HCT116 (cell line): ENCODE measurements around the gene FOXN3.

Experiments
- CEBPB ChIP-seq: IDR thresholded peaks from 2 replicates; pipeline ENCODE4 v1.6.1; 2012; ENCODE audit warnings: low read depth
- EZH2 ChIP-seq: fragments of 200-600 bp; sonication (generic); IDR thresholded peaks from 2 replicates; pipeline ENCODE4 v1.6.1; 2017; ENCODE audit warnings: antibody characterized with exemption, mixed run types
- EZH2phosphoT487 ChIP-seq: fragments of 200-600 bp; IDR thresholded peaks from 2 replicates; pipeline ENCODE4 v1.6.1; 2018; ENCODE audit warnings: antibody characterized with exemption, borderline replicate concordance
- FOSL1 ChIP-seq: IDR thresholded peaks from 2 replicates; pipeline ENCODE4 v1.6.1; 2012; ENCODE audit warnings: low read depth
- POLR2A ChIP-seq: IDR thresholded peaks from 2 replicates; pipeline ENCODE4 v1.7.0; 2011; ENCODE audit warnings: borderline replicate concordance; ENCODE audit not compliant: insufficient read depth, insufficient read length; ENCODE audit errors: extremely low read depth
- RAD21 ChIP-seq: IDR thresholded peaks from 2 replicates; pipeline ENCODE4 v1.6.1; 2012; ENCODE audit warnings: low read depth, mild to moderate bottlenecking
- SP1 ChIP-seq: IDR thresholded peaks from 2 replicates; pipeline ENCODE4 v1.6.1; 2012; ENCODE audit warnings: low read depth
- YY1 ChIP-seq: IDR thresholded peaks from 2 replicates; pipeline ENCODE4 v1.6.1; 2011; ENCODE audit warnings: low read length, low read depth, moderate library complexity, mild to moderate bottlenecking; ENCODE audit not compliant: insufficient replicate concordance; ENCODE audit errors: extremely low read depth
- TF ChIP-seq, protein P1 (sequence below), 3 experiments: fragments of 200-600 bp in 1 of 3; sonication (generic) in 1 of 3; IDR thresholded peaks in 2 of 3; conservative IDR thresholded peaks in 1 of 3; 2 replicates each; pipeline ENCODE4 v1.5.1; 2012 to 2017; ENCODE audit warnings: low read depth in 2 of 3, low read length in 2 of 3, antibody characterized with exemption in 1 of 3, borderline replicate concordance in 1 of 3, control low read depth in 1 of 3, mild to moderate bottlenecking in 1 of 3, mixed read lengths in 1 of 3, mixed run types in 1 of 3, moderate library complexity in 1 of 3; ENCODE audit not compliant: insufficient read depth in 1 of 3
- TF ChIP-seq, protein P2 (sequence below): IDR thresholded peaks from 2 replicates; pipeline ENCODE4 v1.6.1; 2012
- TF ChIP-seq, protein P3 (sequence below): IDR thresholded peaks from 2 replicates; pipeline ENCODE4 v1.6.1; 2011; ENCODE audit warnings: mild to moderate bottlenecking, low read length, moderate library complexity; ENCODE audit not compliant: insufficient replicate concordance; ENCODE audit errors: extremely low read depth
- TF ChIP-seq, protein P4 (sequence below): IDR thresholded peaks from 2 replicates; pipeline ENCODE4 v1.6.1; 2012; ENCODE audit warnings: low read depth

DNA sequence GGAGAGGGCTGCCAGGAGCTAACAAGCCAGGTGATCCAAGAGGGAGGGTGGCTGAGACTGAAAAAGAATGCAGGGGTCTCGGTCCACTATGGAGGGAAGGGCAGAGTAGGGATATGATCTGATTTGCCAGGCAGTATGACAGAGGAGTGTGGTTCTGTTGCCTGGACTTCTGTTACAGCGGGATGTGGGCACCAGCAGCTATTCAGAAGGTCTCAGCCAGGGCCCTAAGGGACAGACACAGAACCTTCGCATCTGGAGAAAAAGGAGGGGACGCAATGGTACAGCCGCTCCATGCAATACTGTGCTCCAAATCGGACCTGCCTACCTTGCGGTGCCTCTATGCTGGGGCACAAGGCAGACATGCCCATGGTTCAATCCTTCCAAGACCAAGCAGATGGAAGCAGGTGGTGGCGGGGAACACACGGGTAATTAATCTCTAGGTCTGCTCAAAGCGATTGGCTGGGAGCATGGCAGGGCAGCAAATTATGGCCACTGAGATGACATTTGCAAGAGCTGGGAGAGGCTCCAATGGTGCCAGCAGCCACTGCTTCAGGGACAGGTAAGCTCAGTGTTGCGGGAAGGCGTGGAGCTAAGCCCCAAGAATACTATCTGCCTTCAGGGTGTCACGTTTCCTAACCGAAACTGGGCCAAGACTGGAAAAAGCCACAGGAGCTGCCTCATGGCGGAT, 185.5 kb downstream of the FOXN3 start:
- TF ChIP-seq, protein P1, sequence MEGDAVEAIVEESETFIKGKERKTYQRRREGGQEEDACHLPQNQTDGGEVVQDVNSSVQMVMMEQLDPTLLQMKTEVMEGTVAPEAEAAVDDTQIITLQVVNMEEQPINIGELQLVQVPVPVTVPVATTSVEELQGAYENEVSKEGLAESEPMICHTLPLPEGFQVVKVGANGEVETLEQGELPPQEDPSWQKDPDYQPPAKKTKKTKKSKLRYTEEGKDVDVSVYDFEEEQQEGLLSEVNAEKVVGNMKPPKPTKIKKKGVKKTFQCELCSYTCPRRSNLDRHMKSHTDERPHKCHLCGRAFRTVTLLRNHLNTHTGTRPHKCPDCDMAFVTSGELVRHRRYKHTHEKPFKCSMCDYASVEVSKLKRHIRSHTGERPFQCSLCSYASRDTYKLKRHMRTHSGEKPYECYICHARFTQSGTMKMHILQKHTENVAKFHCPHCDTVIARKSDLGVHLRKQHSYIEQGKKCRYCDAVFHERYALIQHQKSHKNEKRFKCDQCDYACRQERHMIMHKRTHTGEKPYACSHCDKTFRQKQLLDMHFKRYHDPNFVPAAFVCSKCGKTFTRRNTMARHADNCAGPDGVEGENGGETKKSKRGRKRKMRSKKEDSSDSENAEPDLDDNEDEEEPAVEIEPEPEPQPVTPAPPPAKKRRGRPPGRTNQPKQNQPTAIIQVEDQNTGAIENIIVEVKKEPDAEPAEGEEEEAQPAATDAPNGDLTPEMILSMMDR (IDR thresholded peaks at IDR 0.05 in 2 of 3, conservative IDR thresholded peaks at IDR 0.05 in 1 of 3; ENCODE audit: borderline replicate concordance in 1 of 3, insufficient read depth in 1 of 3, low read depth in 2 of 3, low read length in 2 of 3), result no peak
- TF ChIP-seq EZH2 (no peak), RAD21 (no peak), FOSL1 (no peak), SP1 (no peak), POLR2A (no peak), YY1 (no peak), CEBPB (no peak), EZH2phosphoT487 (no peak)
- TF ChIP-seq, protein P2, sequence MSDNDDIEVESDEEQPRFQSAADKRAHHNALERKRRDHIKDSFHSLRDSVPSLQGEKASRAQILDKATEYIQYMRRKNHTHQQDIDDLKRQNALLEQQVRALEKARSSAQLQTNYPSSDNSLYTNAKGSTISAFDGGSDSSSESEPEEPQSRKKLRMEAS, result no peak
- TF ChIP-seq, protein P3, sequence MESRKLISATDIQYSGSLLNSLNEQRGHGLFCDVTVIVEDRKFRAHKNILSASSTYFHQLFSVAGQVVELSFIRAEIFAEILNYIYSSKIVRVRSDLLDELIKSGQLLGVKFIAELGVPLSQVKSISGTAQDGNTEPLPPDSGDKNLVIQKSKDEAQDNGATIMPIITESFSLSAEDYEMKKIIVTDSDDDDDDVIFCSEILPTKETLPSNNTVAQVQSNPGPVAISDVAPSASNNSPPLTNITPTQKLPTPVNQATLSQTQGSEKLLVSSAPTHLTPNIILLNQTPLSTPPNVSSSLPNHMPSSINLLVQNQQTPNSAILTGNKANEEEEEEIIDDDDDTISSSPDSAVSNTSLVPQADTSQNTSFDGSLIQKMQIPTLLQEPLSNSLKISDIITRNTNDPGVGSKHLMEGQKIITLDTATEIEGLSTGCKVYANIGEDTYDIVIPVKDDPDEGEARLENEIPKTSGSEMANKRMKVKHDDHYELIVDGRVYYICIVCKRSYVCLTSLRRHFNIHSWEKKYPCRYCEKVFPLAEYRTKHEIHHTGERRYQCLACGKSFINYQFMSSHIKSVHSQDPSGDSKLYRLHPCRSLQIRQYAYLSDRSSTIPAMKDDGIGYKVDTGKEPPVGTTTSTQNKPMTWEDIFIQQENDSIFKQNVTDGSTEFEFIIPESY, result no peak
- TF ChIP-seq, protein P4, sequence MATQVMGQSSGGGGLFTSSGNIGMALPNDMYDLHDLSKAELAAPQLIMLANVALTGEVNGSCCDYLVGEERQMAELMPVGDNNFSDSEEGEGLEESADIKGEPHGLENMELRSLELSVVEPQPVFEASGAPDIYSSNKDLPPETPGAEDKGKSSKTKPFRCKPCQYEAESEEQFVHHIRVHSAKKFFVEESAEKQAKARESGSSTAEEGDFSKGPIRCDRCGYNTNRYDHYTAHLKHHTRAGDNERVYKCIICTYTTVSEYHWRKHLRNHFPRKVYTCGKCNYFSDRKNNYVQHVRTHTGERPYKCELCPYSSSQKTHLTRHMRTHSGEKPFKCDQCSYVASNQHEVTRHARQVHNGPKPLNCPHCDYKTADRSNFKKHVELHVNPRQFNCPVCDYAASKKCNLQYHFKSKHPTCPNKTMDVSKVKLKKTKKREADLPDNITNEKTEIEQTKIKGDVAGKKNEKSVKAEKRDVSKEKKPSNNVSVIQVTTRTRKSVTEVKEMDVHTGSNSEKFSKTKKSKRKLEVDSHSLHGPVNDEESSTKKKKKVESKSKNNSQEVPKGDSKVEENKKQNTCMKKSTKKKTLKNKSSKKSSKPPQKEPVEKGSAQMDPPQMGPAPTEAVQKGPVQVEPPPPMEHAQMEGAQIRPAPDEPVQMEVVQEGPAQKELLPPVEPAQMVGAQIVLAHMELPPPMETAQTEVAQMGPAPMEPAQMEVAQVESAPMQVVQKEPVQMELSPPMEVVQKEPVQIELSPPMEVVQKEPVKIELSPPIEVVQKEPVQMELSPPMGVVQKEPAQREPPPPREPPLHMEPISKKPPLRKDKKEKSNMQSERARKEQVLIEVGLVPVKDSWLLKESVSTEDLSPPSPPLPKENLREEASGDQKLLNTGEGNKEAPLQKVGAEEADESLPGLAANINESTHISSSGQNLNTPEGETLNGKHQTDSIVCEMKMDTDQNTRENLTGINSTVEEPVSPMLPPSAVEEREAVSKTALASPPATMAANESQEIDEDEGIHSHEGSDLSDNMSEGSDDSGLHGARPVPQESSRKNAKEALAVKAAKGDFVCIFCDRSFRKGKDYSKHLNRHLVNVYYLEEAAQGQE, result no peak
